Lower lobe of right lung (tissue), 2 donors: ENCODE data around the gene FANCC. TPM values are rescaled to one million over a fixed set of nuclear protein-coding genes. Genes with fewer than 3 reads are reported as not detected.
"Not testable (repeated sequence)": the region's sequence is repeated elsewhere in the genome, so short reads cannot be mapped to it uniquely, and the experiment has no call there.

Experiments
- ATAC-seq, 2 donors: fragments of 200-7000 bp; cut with Tn5 transposase; one replicate each; pipeline ENCODE4 v1.9.1; 2020 to 2022; ENCODE audit warnings: mild to moderate bottlenecking in 2 of 2, moderate library complexity in 2 of 2
- DNase-seq: peaks from one replicate; pipeline ENCODE4 v3.0.0-alpha.2; 2020
- H3K27ac ChIP-seq: fragments of 200-600 bp; one replicate; pipeline ENCODE4 v1.8.0; 2022
- H3K27me3 ChIP-seq: fragments of 200-600 bp; one replicate; pipeline ENCODE4 v1.8.0; 2022; ENCODE audit warnings: low read depth
- H3K36me3 ChIP-seq: fragments of 200-600 bp; one replicate; pipeline ENCODE4 v1.8.0; 2022; ENCODE audit warnings: mild to moderate bottlenecking
- H3K4me1 ChIP-seq: fragments of 200-600 bp; one replicate; pipeline ENCODE4 v1.8.0; 2022
- H3K4me3 ChIP-seq: fragments of 200-600 bp; one replicate; pipeline ENCODE4 v1.8.0; 2022; ENCODE audit warnings: mild to moderate bottlenecking
- H3K9me3 ChIP-seq: fragments of 200-600 bp; one replicate; pipeline ENCODE4 v1.8.0; 2022
- CTCF ChIP-seq: fragments of 200-600 bp; IDR thresholded peaks from one replicate; pipeline ENCODE4 v1.8.0; 2022; ENCODE audit warnings: antibody characterized with exemption, mild to moderate bottlenecking
- intact Hi-C: fragments of 100-400 bp; cut with DNase I; formaldehyde crosslinking; loops from one replicate; pipeline ENCODE4 v1.11.0; 2022
- total RNA-seq: library from RNA; stranded (reverse); fragmentation: NEBNext Ultra II Directional; extraction: Animal tissue kit (Norgen Biotek cat#: 25700); gene quantifications from one replicate; pipeline ENCODE4 v1.2.1, GENCODE V29; 2021
- donor health status: DM: no; HTN: yes; CAD: no; lungs with severe emphysema.

Gene FANCC
- total RNA-seq, 1 donor from 2014 or later, result 11.3 TPM

DNA sequence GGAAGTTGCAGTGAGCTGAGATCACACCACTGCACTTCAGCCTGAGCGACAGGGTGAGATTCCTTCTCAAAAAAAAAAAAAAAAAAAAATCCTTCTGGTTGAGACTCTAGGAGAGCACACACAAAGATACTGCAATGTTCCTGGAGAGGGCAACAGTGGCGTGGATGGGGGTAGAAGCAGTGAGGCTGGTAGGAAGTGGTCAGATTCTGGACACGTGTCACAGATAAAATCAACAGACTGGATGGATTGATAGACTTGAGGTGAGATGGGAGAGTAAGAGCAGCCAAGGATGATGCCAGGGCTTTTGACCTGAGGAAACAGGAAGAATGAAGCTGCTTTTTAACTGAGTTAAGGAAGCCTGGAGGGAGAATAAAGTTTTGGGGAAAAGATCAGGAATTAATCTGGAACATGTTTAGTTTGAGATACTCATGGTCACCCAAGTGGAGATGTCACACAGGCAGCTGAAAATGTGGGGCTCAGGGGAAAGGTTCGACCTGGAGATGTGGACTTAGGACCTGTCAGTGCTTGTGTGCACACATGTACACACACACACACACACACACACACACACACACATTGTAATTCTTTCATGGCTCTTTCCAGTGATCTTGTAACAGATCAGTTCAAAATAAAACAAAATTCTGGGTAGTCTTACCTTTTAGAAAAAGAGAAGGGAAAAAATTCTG lies 88.1 kb downstream of the FANCC start:
- H3K9me3 ChIP-seq, result no peaks in the 10 kb centered on the region
- intact Hi-C loops, result no loop called here
- no peak overlapping the region for H3K27ac ChIP-seq
- DNase-seq, result no peak
- H3K27me3 ChIP-seq, result no peaks in the 10 kb centered on the region
- ATAC-seq, result no peak
- H3K4me3 ChIP-seq, result no peak overlapping the region
- no peak for TF ChIP-seq CTCF
- no peaks in the 10 kb centered on the region for H3K4me1 ChIP-seq
- no peaks in the 10 kb centered on the region for H3K36me3 ChIP-seq

- intact Hi-C loops, result no loop called here
- no peak for TF ChIP-seq CTCF
- Histone ChIP-seq H3K9me3 (no peaks in the 10 kb centered on the region), H3K4me1 (no peaks in the 10 kb centered on the region), H3K27ac (no peak overlapping the region), H3K36me3 (no peaks in the 10 kb centered on the region), H3K27me3 (no peaks in the 10 kb centered on the region), H3K4me3 (no peak overlapping the region)
- DNase-seq, result no peak
- no peak for ATAC-seq
Measured at GRCh38 chr9:95226921-95227320, 90.6 kb downstream of the FANCC start.

DNA sequence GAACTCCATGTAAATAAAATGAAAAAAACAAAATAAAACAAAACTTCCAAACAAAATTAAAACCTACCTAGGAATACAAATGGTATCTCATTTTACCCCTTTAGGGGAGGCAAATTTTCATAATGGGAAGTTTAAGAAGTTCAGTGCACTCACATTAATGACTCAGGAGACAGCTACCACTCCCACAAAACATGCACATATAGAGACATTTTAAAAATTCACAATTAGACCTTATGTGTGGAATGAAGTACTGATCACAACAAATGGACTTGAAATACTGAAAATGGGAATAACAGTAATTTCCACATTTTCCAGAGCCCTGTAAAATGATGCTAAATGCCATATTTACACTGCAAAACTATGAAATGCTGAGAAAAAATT lies 91.8 kb downstream of the FANCC start:
- TF ChIP-seq CTCF, result no peak
- ATAC-seq (no peak), DNase-seq (no peak)
- Histone ChIP-seq H3K27me3 (no peaks in the 10 kb centered on the region), H3K9me3 (no peaks in the 10 kb centered on the region), H3K4me3 (no peak overlapping the region), H3K4me1 (no peaks in the 10 kb centered on the region), H3K36me3 (no peaks in the 10 kb centered on the region), H3K27ac (no peak overlapping the region)
- intact Hi-C loops, result no loop called here

DNA sequence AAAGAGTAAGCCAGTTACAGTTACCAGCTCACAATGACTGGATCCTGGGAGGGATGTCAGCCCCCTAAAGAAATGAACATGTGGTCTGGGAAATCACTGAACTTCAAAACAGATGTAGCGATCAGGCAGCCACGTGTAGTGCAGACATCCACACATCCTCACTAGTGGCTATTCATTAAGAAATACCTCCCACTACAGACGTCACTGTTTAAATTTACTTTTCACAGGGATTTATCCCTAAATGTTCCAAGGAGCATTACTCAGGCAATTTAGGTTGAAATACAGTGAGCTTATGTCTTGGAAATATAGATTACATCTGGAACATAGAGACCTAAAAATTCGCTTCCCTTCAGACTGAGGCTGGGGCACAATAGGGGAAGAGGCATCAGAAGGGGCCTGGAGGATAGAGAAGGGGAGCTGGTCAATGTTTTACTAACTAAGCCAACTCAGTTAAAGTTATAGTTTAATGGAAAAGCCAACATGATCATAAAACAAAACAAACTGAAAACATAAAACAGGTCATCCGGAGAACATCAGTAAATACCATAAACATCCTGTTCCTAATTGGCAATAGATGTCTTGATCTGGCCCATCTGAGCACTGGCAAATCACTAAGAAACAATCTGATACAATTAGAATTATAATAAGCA lies 92.3 kb downstream of the FANCC start:
- Histone ChIP-seq H3K27me3 (no peaks in the 10 kb centered on the region), H3K4me3 (no peak overlapping the region), H3K4me1 (no peaks in the 10 kb centered on the region), H3K36me3 (no peaks in the 10 kb centered on the region), H3K9me3 (no peaks in the 10 kb centered on the region), H3K27ac (no peak overlapping the region)
- no peak for DNase-seq
- intact Hi-C loops, result no loop called here
- no peak for TF ChIP-seq CTCF
- no peak for ATAC-seq

DNA sequence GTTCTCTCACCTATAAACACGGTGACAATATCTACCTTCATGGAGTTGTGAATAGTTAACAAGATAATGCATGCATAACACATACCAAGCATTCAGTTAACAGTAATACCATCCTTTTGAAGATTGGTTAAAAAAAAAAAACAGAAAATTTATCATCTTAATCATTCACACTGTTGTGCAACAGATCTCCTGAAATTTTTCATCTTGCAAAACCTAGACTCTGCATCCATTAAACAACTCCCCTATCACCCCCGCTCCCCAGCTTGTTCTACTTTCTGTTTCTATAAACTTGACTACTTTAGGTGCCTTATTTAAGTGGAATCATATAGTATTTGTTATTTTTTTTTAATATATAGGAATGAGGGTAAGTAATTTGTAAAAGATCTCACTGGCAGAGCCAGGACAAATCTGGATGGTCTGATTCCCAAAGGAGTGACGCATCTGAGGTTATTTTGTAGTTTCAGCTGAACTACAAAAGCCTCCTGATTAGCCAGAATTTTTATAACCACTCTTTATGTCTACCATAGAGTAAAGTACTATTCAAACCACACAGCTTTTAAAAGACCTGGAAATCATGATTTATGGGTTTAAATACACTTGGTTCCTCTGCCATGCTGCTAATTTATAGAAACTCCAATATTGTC lies 93.0 kb downstream of the FANCC start:
- intact Hi-C loops, result no loop called here
- no peaks in the 10 kb centered on the region for H3K4me1 ChIP-seq
- H3K9me3 ChIP-seq, result no peaks in the 10 kb centered on the region
- no peaks in the 10 kb centered on the region for H3K36me3 ChIP-seq
- no peak for TF ChIP-seq CTCF
- no peak overlapping the region for H3K4me3 ChIP-seq
- H3K27ac ChIP-seq, result no peak overlapping the region
- H3K27me3 ChIP-seq, result no peaks in the 10 kb centered on the region
- DNase-seq (no peak), ATAC-seq (no peak)

GRCh38 chr9:95220352-95220751 lies 97.2 kb downstream of the FANCC start:
- H3K4me1 ChIP-seq, ATAC-seq, H3K36me3 ChIP-seq, DNase-seq, intact Hi-C loops, H3K27ac ChIP-seq, H3K4me3 ChIP-seq, H3K27me3 ChIP-seq, H3K9me3 ChIP-seq: not testable (repeated sequence)
